G401 (cell line): ENCODE results near the gene STIM1. TPM values are rescaled to one million over a fixed set of nuclear protein-coding genes. Genes with fewer than 3 reads are reported as not detected.
"Not testable (repeated sequence)": the region's sequence is repeated elsewhere in the genome, so short reads cannot be mapped to it uniquely, and the experiment has no call there.

Experiments used
- DNase-seq: peaks from one replicate; pipeline ENCODE4 v3.0.0-alpha.2; 2015; ENCODE audit warnings: low spot score
- in situ Hi-C: cut with HindIII; loops from 2 replicates; pipeline ENCODE4 v1.10.0; 2016; ENCODE audit warnings: low sequenced_read_pairs, mixed read lengths
- total RNA-seq: library from RNA; depleted of rRNA; stranded (reverse); fragments of >200 nt; shearing (Covaris generic); gene quantifications from 2 replicates; pipeline ENCODE4 v1.2.3, GENCODE V29; 2014

Gene STIM1
- total RNA-seq, 1 experiment from 2014 or later, result 15.4 TPM

DNA sequence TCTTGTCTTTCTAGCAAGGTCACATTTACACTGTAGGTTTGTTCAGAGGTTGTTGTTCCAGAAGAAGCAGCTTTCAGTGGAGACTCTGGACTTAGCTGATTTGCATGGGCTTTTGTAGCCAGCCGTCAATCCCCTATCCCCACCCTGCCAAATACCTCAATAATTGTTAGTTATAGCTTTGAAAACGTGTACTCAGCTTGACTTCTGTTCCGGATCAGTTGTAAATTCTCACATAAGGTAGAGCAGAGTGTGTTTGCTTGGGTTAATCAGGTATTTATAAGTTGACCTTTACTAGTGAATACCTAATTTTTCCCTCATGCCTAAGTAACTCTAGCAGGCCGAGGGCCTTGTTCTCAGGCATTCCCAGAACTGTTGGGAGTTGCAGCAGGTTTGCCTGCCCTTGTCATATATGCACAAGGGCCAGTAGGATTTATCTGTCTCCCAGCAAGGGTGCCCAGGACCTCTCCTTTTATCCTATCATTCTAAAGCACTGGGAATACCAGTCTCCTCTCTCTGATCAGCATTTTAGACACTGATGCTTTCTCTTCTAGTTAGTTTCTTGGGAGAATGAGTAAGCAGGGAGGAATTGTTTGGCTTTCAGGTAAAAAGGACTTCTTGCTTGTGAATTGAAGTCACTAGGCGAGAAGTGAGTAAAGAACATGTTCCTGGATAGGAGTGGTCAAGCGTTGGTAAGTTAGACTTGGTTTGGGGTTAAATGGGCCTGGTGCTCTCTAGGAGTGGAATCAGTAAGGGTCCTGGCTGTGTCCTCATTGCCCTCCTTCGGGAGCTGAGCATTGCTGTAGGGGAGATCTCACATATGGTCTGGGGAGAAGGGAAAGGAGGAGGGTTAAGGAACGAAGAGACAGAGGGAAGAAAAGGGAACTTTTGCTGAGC is 22.1 kb downstream of the STIM1 start:
- in situ Hi-C loops, result no loop called here

GRCh38 chr11:3878258-3878584 is 22.8 kb downstream of the STIM1 start:
- in situ Hi-C loops, result no loop called here
- no peak for DNase-seq

More for the DNA sequence above, 22.1 kb downstream of the STIM1 start:
- no peak for DNase-seq

DNA sequence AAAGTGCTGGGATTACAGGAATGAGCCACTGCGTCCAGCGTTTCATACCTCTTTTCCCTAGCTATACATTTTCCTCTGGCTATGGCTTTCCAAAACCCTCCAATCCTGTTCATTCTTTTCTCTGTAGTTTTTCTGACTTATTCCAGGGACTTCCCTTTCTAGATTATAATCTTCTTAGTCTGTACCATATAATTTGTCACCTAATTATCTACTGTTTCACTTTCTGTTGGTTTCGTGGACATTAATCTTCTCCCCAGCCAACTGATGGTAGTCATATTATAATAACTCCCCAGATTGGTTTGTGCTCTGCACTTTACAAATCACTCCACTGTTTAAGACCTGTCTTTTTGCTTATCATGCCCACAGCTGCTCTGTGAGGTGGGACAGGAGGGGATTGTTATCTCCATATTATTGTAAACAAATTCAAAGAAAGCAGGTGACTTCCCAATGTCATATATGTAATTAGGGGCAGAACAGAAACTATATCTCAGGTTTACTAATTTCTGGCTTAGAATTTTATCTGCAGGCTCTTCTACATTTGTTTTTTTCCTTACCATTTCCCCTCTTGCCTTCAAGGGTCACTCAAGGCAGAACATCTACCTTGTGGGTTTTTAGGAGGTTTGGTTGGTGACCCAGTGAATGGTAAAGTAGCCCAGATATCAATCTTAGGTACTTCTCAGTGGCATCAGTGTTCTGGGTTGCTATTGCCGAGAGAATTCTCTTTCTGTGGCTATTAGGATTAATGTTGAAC is 23.9 kb downstream of the STIM1 start:
- no peak for DNase-seq
- in situ Hi-C loops, result no loop called here

DNA sequence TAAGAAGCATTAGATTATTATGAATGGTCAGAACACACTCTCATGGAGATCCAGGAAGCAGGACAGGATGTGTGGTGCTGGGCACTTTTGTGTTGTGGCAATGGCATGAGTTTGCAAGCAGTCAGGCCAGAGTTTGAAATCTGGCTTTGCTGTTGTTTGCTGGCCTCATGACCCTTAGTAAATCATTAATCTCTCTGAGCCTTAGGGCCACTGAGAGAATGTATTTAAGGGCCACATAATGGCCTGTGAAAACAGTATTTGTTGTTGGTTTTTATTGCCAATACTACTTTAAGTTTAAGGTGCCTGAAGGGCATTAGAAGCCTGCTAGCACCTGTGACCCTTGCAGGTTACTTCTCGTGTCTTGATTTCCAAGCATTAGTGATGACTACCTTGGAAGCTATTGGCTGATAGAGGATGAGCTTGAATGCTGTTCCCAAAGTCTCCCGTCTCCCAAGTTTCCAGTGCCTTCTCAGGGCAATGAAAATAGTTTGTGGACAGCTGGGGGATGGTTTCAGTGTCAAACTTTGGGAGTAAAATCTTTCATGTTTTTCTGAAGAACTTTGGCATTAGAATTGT is 24.6 kb downstream of the STIM1 start:
- DNase-seq, result no peak
- in situ Hi-C loops, result no loop called here

- DNase-seq, result no peak
- in situ Hi-C loops, result no loop called here
These were observed 25.3 kb downstream of the STIM1 start for GRCh38 chr11:3880724-3881123.

DNA sequence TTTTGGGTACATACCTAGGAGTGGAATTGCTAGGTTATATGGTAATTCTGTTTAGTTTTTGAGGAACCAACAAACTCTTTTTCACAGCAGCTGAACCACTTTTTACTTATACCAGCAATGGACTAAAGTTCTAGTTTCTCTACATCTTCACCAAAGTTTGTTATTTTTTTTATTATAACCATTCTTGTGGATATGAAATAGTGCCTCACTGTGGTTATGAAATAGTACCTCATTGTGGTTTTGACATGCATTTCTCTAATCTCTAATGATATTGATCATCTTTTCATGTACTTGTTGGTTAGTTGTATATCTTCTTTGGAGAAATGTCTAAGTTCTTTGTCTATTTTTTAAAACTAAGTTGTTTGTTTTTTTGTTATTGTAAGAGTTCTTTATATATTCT is 27.2 kb downstream of the STIM1 start:
- no peak for DNase-seq
- in situ Hi-C loops, result no loop called here

DNA sequence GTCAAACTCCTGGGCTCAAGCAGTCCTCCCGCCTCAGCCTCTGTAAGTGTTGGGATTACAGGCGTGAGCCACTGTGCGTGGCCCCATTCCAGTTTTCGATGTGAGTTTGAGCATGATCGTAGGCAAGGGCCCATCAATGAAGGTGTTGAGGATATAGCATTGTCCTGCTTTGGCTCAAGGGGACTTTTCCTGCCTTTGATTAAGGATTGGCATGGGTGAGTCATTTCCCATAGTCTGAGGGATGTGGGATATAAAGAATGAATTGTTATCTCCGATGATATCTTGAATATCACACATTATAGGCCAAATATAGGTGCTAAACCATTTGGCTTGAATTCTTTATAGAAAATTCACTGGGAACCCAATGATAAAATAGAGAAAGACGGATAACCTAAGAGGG is 30.4 kb downstream of the STIM1 start:
- in situ Hi-C loops, result no loop called here
- DNase-seq, result no peak

- in situ Hi-C loops, result no loop called here
- DNase-seq, result no peak
These were observed 31.5 kb downstream of the STIM1 start for GRCh38 chr11:3886985-3887384.

GRCh38 chr11:3888876-3889275 is 33.4 kb downstream of the STIM1 start:
- DNase-seq, result no peak
- in situ Hi-C loops, result no loop called here

DNA sequence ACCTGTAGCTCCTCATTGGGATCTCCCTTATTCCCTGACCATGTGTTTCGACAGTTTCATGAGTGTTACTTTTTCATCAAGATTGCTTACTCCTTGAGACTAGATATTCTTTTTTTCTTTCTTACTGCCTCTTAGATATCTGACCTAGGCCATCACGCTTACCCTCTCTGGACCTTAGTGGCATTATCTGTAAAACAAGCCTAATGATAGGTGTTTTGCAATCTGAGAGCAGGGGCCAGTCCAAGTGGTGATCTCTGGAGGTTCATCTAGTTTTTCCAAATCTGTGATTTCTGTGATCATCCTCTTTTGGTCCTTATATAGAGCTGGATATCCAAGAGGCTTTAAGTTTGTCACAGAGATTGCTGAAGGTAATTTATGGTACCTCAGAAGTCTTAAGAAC is 34.5 kb downstream of the STIM1 start:
- in situ Hi-C loops, result no loop called here
- no peak for DNase-seq

GRCh38 chr11:3890806-3891205 is 35.3 kb downstream of the STIM1 start:
- in situ Hi-C loops, result no loop called here
- no peak for DNase-seq

DNA sequence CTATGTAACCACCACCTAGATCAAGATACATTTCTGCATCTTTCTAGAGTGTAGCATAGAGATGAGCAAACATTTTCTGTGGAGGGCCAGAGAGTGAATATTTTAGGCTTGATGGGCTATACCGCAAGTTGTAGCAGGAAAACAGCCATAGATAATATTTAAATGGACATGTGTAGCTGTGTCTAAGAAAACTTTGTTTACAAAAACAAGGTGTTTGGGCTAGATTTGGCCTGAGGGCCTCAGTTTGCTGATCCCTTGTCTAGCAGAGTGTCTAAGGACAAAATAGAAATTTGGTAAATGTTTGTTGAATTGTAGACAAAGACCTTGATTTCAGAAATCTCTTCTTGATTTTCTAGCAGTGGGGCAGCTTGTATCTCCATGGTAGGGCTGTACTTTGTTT is 36.3 kb downstream of the STIM1 start:
- no peak for DNase-seq
- in situ Hi-C loops, result no loop called here

- in situ Hi-C loops, result no loop called here
- no peak for DNase-seq
These were observed 36.7 kb downstream of the STIM1 start for GRCh38 chr11:3892156-3892555.

GRCh38 chr11:3893311-3893710 is 37.8 kb downstream of the STIM1 start:
- no peak for DNase-seq
- in situ Hi-C loops, result no loop called here

- in situ Hi-C loops, result no loop called here
- no peak for DNase-seq
These were observed 38.8 kb downstream of the STIM1 start for GRCh38 chr11:3894128-3894731.

GRCh38 chr11:3896644-3897043 is 41.2 kb downstream of the STIM1 start:
- in situ Hi-C loops, result no loop called here
- no peak for DNase-seq

DNA sequence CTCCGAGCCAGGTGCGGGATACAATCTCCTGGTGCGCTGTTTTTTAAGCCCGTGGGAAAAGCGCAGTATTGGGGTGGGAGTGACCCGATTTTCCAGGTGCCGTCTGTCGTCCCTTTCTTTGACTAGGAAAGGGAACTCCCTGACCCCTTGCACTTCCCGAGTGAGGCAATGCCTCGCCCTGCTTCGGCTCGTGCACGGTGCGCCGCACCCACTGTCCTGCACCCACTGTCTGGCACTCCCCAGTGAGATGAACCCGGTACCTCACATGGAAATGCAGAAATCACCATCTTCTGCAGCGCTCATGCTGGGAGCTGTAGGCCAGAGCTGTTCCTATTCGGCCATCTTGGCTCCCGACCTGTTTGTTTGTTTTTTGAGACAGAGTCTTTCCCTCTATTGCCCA is 44.8 kb downstream of the STIM1 start:
- in situ Hi-C loops, DNase-seq: not testable (repeated sequence)

DNA sequence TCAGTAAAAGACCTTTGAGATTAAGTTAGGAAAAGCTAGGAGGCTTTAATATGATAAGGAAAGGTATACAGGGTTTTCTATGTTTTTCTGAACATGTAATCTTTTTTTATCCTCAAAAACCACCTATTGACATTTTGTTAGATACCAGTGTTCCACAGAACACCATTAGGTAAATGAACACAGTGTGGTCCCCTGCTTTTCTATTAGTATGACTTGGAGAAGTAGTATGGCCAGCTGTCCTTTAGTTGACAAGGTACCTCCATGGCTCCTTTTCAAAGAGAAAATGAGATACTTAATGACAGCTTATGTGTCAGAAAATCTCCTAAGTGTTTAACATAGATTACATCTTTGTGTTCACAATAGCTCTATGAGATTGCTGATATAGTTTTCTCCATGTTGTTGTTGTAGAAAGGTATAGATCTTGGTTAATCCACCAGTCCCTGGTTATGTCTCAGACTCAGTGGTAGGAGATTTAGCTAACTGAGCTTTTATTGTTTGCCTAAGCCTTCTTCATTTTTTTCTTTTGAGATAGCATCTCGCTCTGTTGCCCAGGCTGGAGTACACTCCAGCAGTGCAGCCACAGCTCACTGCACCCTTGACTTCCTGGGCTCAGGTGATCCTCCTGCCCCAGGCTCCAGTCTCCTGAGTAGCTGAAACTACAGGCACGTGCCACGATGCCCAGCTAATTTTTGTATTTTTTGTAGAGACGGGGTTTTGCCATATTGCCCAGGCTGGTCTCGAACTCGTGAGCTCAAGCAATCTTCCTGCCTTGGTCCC is 46.0 kb downstream of the STIM1 start:
- DNase-seq, result no peak
- in situ Hi-C loops, result no loop called here

GRCh38 chr11:3902441-3902840 is 47.0 kb downstream of the STIM1 start:
- peak; percentile 71 for DNase-seq
- in situ Hi-C loops, result no loop called here
